Psoas muscle (tissue), 8 donors: ENCODE results near the gene ADAMTS16. TPM values are rescaled to one million over a fixed set of nuclear protein-coding genes. Genes with fewer than 3 reads are reported as not detected.

ENCODE experiments used
- ATAC-seq, 4 donors: fragments of 200-7000 bp; cut with Tn5 transposase; one replicate each; pipeline ENCODE4 v1.9.1; 2020; ENCODE audit warnings: moderate library complexity in 3 of 4, mild to moderate bottlenecking in 2 of 4
- DNase-seq, 2 donors: peaks; one replicate each; pipeline ENCODE4 v3.0.0-alpha.2; 2020
- H3K27ac ChIP-seq: fragments of 200-600 bp; one replicate; pipeline ENCODE4 v1.8.0; 2022
- H3K27me3 ChIP-seq, 3 donors: fragments of 200-600 bp in 1 of 3; one replicate each; pipeline versions ENCODE4 v1.6.1 to v1.8.0; 2013 to 2022; ENCODE audit warnings: low read length in 2 of 3, mild to moderate bottlenecking in 2 of 3, moderate library complexity in 1 of 3; ENCODE audit not compliant: insufficient read depth in 3 of 3
- H3K36me3 ChIP-seq, 2 donors: fragments of 200-600 bp in 1 of 2; one replicate each; pipeline versions ENCODE4 v1.6.1 to v1.8.0; 2013 to 2022; ENCODE audit warnings: low read depth in 1 of 2, mild to moderate bottlenecking in 1 of 2, moderate library complexity in 1 of 2; ENCODE audit not compliant: insufficient read depth in 1 of 2
- H3K4me1 ChIP-seq: fragments of 200-600 bp; one replicate; pipeline ENCODE4 v1.8.0; 2022
- H3K4me3 ChIP-seq: fragments of 200-600 bp; one replicate; pipeline ENCODE4 v1.8.0; 2022; ENCODE audit warnings: mild to moderate bottlenecking
- H3K9me3 ChIP-seq: fragments of 200-600 bp; one replicate; pipeline ENCODE4 v1.8.0; 2022
- CTCF ChIP-seq: fragments of 200-600 bp; IDR thresholded peaks from one replicate; pipeline ENCODE4 v1.8.0; 2022; ENCODE audit warnings: antibody characterized with exemption
- WGBS, 3 donors: extraction: QIAGEN DNeasy Blood & Tissue Kit; methylation state at CpG; one replicate each; pipeline versions ENCODE4 v1.1.6 to v1.1.7; 2013; 5-methylcytosine and 5-hydroxymethylcytosine counted together
- intact Hi-C, 2 donors: fragments of 100-400 bp; cut with DNase I; formaldehyde crosslinking; loops; one replicate each; pipeline versions ENCODE4 v1.11.0 to v1.14.2; 2022
- polyA plus RNA-seq, 3 donors: library from polyadenylated mRNA; stranded (reverse); fragments of 200-250 nt; gene quantifications; one replicate each; pipeline ENCODE4 v1.2.3, GENCODE V29; 2013
- total RNA-seq, 4 donors: library from RNA; stranded (reverse); fragmentation: NEBNext Ultra II Directional in 2 of 4; extraction: Animal tissue kit (Norgen Biotek cat#: 25700) in 2 of 4; gene quantifications; one replicate each; pipeline versions ENCODE4 v1.2.1 to v1.2.4, GENCODE V29; 2021 to 2023
- donor health status: healthy with polysubstance abuse.
- donor health status: DM: no; HTN: no; CAD: no; lungs with moderate emphysema.
- donor health status: Bipolar disorder and iron deficiency.
- donor health status: healthy.
- donor health status: DM: yes; HTN: yes; CAD: no.
- donor health status: DM: no; HTN: no; CAD: no.
- donor health status: DM: no; HTN: no; CAD: no.
- donor health status: DM: yes; HTN: yes; CAD: no.

The ADAMTS16 gene
- total and polyA plus RNA-seq, 7 donors = 0.01 to 0.27 (median 0.06) TPM; not detected in 1

GRCh38 chr5:5320062-5320805, 180.1 kb downstream of the ADAMTS16 start:
- Histone ChIP-seq H3K4me1 (peaks cover 39% of the 10 kb centered on the region), H3K27ac (no peak overlapping the region), H3K36me3 (no peaks in the 10 kb centered on the region), H3K27me3 (no peaks in the 10 kb centered on the region), H3K4me3 (no peak overlapping the region), H3K9me3 (no peaks in the 10 kb centered on the region)
- 78 to 84% (median 78%) methylated on average over 15 of the region's 15 CpGs for WGBS, 3 donors
- no peak for ATAC-seq
- intact Hi-C loops = no loop called here
- TF ChIP-seq CTCF = no peak
- no peak for DNase-seq

GRCh38 chr5:5321137-5321536, 181.0 kb downstream of the ADAMTS16 start:
- no peak overlapping the region for H3K4me3 ChIP-seq
- H3K36me3 ChIP-seq = no peaks in the 10 kb centered on the region
- no peak overlapping the region for H3K27ac ChIP-seq
- H3K27me3 ChIP-seq = no peaks in the 10 kb centered on the region
- ATAC-seq (no peak), DNase-seq (no peak)
- no peaks in the 10 kb centered on the region for H3K9me3 ChIP-seq
- peaks cover 30% of the 10 kb centered on the region for H3K4me1 ChIP-seq
- no peak for TF ChIP-seq CTCF
- WGBS, 3 donors = 93 to 96% (median 96%) methylated on average over 2 of the region's 2 CpGs
- intact Hi-C loops = no loop called here

GRCh38 chr5:5323551-5323950, 183.4 kb downstream of the ADAMTS16 start:
- H3K4me1 ChIP-seq = peaks cover 10% of the 10 kb centered on the region
- no peaks in the 10 kb centered on the region for H3K27me3 ChIP-seq
- ATAC-seq (no peak), DNase-seq (no peak)
- intact Hi-C loops = no loop called here
- H3K27ac ChIP-seq = no peak overlapping the region
- no peaks in the 10 kb centered on the region for H3K36me3 ChIP-seq
- no peak overlapping the region for H3K4me3 ChIP-seq
- no peaks in the 10 kb centered on the region for H3K9me3 ChIP-seq
- no peak for TF ChIP-seq CTCF
- 57 to 80% (median 64%) methylated on average over 2 of the region's 2 CpGs for WGBS, 3 donors

GRCh38 chr5:5326115-5326758, 186.1 kb downstream of the ADAMTS16 start:
- 81 to 88% (median 85%) methylated on average over 9 of the region's 9 CpGs for WGBS, 3 donors
- intact Hi-C loops = no loop called here
- TF ChIP-seq CTCF = no peak
- Histone ChIP-seq H3K36me3 (no peaks in the 10 kb centered on the region), H3K9me3 (no peaks in the 10 kb centered on the region), H3K27ac (no peak overlapping the region), H3K27me3 (no peaks in the 10 kb centered on the region), H3K4me3 (no peak overlapping the region), H3K4me1 (no peaks in the 10 kb centered on the region)
- ATAC-seq = no peak
- no peak for DNase-seq
